CD14-positive monocyte (primary cell): ENCODE measurements around the gene AKR1C2. TPM values are rescaled to one million over a fixed set of nuclear protein-coding genes. Genes with fewer than 3 reads are reported as not detected.

Experiments
- DNase-seq, 3 donors: peaks; one replicate each; pipeline ENCODE4 v3.0.0-alpha.2; 2011 to 2022
- H2AFZ ChIP-seq: 2 replicates; pipeline ENCODE4 v1.6.0; 2012; ENCODE audit warnings: mild to moderate bottlenecking, low read depth, low read length, inconsistent platforms; ENCODE audit not compliant: insufficient read depth, poor library complexity, severe bottlenecking
- H3K27ac ChIP-seq, 2 donors: 1 replicate in 1 of 2; 2 replicates in 1 of 2; pipeline ENCODE4 v1.5.1; 2012 to 2013; ENCODE audit warnings: low read length in 2 of 2, control low read depth in 1 of 2, inconsistent platforms in 1 of 2, low read depth in 1 of 2, mild to moderate bottlenecking in 1 of 2
- H3K27me3 ChIP-seq, 2 donors: one replicate each; pipeline versions ENCODE4 v1.6.0 to v1.6.1; 2011 to 2013; ENCODE audit warnings: low read length in 2 of 2; ENCODE audit not compliant: control insufficient read depth in 2 of 2, insufficient read depth in 2 of 2
- H3K36me3 ChIP-seq, 2 donors: replicated peaks in 1 of 2; 1 replicate in 1 of 2; 2 replicates in 1 of 2; pipeline versions ENCODE4 v1.5.1 to v1.6.1; 2012 to 2013; ENCODE audit warnings: low read length in 2 of 2, control low read depth in 1 of 2, inconsistent platforms in 1 of 2, mild to moderate bottlenecking in 1 of 2; ENCODE audit not compliant: insufficient read depth in 2 of 2, control insufficient read depth in 1 of 2
- H3K4me1 ChIP-seq, 2 donors: 1 replicate in 1 of 2; 2 replicates in 1 of 2; pipeline versions ENCODE4 v1.5.1 to v1.6.1; 2012 to 2013; ENCODE audit warnings: low read length in 2 of 2, control low read depth in 1 of 2, inconsistent platforms in 1 of 2, mild to moderate bottlenecking in 1 of 2, moderate library complexity in 1 of 2; ENCODE audit not compliant: insufficient read depth in 2 of 2, control insufficient read depth in 1 of 2
- H3K4me2 ChIP-seq: replicated peaks from 2 replicates; pipeline ENCODE3; 2012; ENCODE audit warnings: low read length, moderate library complexity, mild to moderate bottlenecking; ENCODE audit not compliant: poor library complexity, severe bottlenecking; ENCODE audit errors: extremely low read depth
- H3K4me3 ChIP-seq, 3 experiments: fragments of 200-600 bp in 1 of 3; sonication (generic) in 1 of 3; replicated peaks in 1 of 3; 1 replicate in 2 of 3; 2 replicates in 1 of 3; pipeline ENCODE4 v1.5.1; 2011 to 2013; ENCODE audit warnings: low read length in 3 of 3, mild to moderate bottlenecking in 3 of 3, control low read depth in 2 of 3, low read depth in 2 of 3, inconsistent platforms in 1 of 3, moderate library complexity in 1 of 3
- H3K79me2 ChIP-seq: 2 replicates; pipeline ENCODE4 v1.6.0; 2012; ENCODE audit warnings: mild to moderate bottlenecking, control low read depth, inconsistent platforms, low read length, moderate library complexity; ENCODE audit not compliant: insufficient read depth
- H3K9ac ChIP-seq: 2 replicates; pipeline ENCODE4 v1.6.0; 2017; ENCODE audit warnings: low read length, mild to moderate bottlenecking; ENCODE audit not compliant: insufficient read depth, poor library complexity, severe bottlenecking
- H3K9me3 ChIP-seq, 2 donors: replicated peaks in 1 of 2; 1 replicate in 1 of 2; 2 replicates in 1 of 2; pipeline versions ENCODE4 v1.5.1 to v1.6.1; 2012 to 2013; ENCODE audit warnings: low read length in 2 of 2, control low read depth in 1 of 2; ENCODE audit not compliant: control insufficient read depth in 1 of 2, insufficient read depth in 1 of 2
- H4K20me1 ChIP-seq: 2 replicates; pipeline ENCODE4 v1.6.0; 2012; ENCODE audit warnings: mild to moderate bottlenecking, low read length, control low read depth, moderate library complexity; ENCODE audit not compliant: insufficient read depth
- H3K27ac Mint-ChIP-seq, 7 donors: one replicate each; pipeline ENCODE4 v1.8.0; 2020; ENCODE audit warnings: mild to moderate bottlenecking in 7 of 7, mixed read lengths in 7 of 7, moderate library complexity in 6 of 7, inconsistent platforms in 2 of 7
- H3K27me3 Mint-ChIP-seq, 3 donors: one replicate each; pipeline ENCODE4 v1.8.0; 2021 to 2022; ENCODE audit warnings: low read depth in 3 of 3, mild to moderate bottlenecking in 3 of 3, mixed read lengths in 3 of 3, moderate library complexity in 3 of 3, inconsistent platforms in 1 of 3
- H3K36me3 Mint-ChIP-seq, 2 donors: one replicate each; pipeline ENCODE4 v1.8.0; 2020; ENCODE audit warnings: mixed read lengths in 2 of 2, inconsistent platforms in 1 of 2, mild to moderate bottlenecking in 1 of 2
- H3K4me1 Mint-ChIP-seq: one replicate; pipeline ENCODE4 v1.8.0; 2020; ENCODE audit warnings: mild to moderate bottlenecking, mixed read lengths
- H3K4me3 Mint-ChIP-seq, 2 donors: one replicate each; pipeline ENCODE4 v1.8.0; 2020; ENCODE audit warnings: mild to moderate bottlenecking in 2 of 2, mixed read lengths in 2 of 2, moderate library complexity in 1 of 2
- H3K9me3 Mint-ChIP-seq, 7 donors: one replicate each; pipeline ENCODE4 v1.8.0; 2020 to 2022; ENCODE audit warnings: mixed read lengths in 7 of 7, mild to moderate bottlenecking in 6 of 7, moderate library complexity in 6 of 7, inconsistent platforms in 2 of 7
- CTCF ChIP-seq: fragments of 200-600 bp; IDR thresholded peaks from one replicate; pipeline ENCODE4 v1.8.0; 2022; ENCODE audit warnings: antibody characterized with exemption, mild to moderate bottlenecking
- WGBS: methylation state at CpG from one replicate; pipeline ENCODE4 v1.1.5; 2013; ENCODE audit warnings: missing lambda C conversion rate; ENCODE audit not compliant: insufficient coverage; 5-methylcytosine and 5-hydroxymethylcytosine counted together
- intact Hi-C, 2 donors: fragments of 100-400 bp; cut with micrococcal nuclease; formaldehyde crosslinking; loops; one replicate each; pipeline versions ENCODE4 v1.15.0 to v1.15.1; 2023
- polyA plus RNA-seq, 3 donors: library from polyadenylated mRNA; depleted of rRNA in 1 of 3; unstranded in 2 of 3; stranded (reverse) in 1 of 3; fragments of 300-500 nt in 2 of 3; fragments of >200 nt in 1 of 3; fragmentation: Illumina TruSeq in 2 of 3; gene quantifications; 1 replicate in 2 of 3; 2 replicates in 1 of 3; pipeline ENCODE4 v1.2.3, GENCODE V29; 2012 to 2021

AKR1C2 gene
- polyA plus RNA-seq, 3 donors = 0.13 TPM; not detected in 2

- no peaks in the 10 kb centered on the region for H3K79me2 ChIP-seq
- WGBS = 96% methylated on average over 6 of the region's 7 CpGs
- no peaks in the 10 kb centered on the region for H3K27me3 ChIP-seq
- no peaks in the 10 kb centered on the region for H3K36me3 Mint-ChIP-seq
- peaks cover 1 to 2% (median 1%) of the 10 kb centered on the region in 3 donors for H3K27me3 Mint-ChIP-seq
- no peaks in the 10 kb centered on the region for H3K4me1 ChIP-seq
- no peak overlapping the region for H2AFZ ChIP-seq
- H3K4me3 ChIP-seq = no peak overlapping the region
- H3K4me2 ChIP-seq = no peak overlapping the region
- no peak for DNase-seq
- H3K9me3 Mint-ChIP-seq = no peaks in the 10 kb centered on the region
- no peak for TF ChIP-seq CTCF
- intact Hi-C loops = no loop called here
- H3K27ac Mint-ChIP-seq = no peak overlapping the region
- no peak overlapping the region for H3K4me3 Mint-ChIP-seq
- peaks cover 2% of the 10 kb centered on the region for H3K4me1 Mint-ChIP-seq
- no peak overlapping the region for H3K9ac ChIP-seq
- H3K27ac ChIP-seq = no peak overlapping the region
- H3K36me3 ChIP-seq = no peaks in the 10 kb centered on the region
- H3K9me3 ChIP-seq = no peaks in the 10 kb centered on the region
- H4K20me1 ChIP-seq = no peaks in the 10 kb centered on the region
These were observed 18.6 kb downstream of the AKR1C2 start for GRCh38 chr10:4984971-4985594.

GRCh38 chr10:4984223-4984622 lies 19.4 kb downstream of the AKR1C2 start:
- no peak overlapping the region for H3K4me3 Mint-ChIP-seq
- H3K9me3 ChIP-seq = no peaks in the 10 kb centered on the region
- H3K27ac Mint-ChIP-seq = no peak overlapping the region
- no peaks in the 10 kb centered on the region for H3K9me3 Mint-ChIP-seq
- peaks cover 2% of the 10 kb centered on the region for H3K4me1 Mint-ChIP-seq
- H3K27me3 ChIP-seq = no peaks in the 10 kb centered on the region
- no peak overlapping the region for H3K4me3 ChIP-seq
- H3K4me1 ChIP-seq = no peaks in the 10 kb centered on the region
- TF ChIP-seq CTCF = no peak
- no peaks in the 10 kb centered on the region for H4K20me1 ChIP-seq
- intact Hi-C loops = no loop called here
- H3K27ac ChIP-seq = no peak overlapping the region
- H3K4me2 ChIP-seq = no peak overlapping the region
- H3K27me3 Mint-ChIP-seq = peaks cover 1 to 2% (median 1%) of the 10 kb centered on the region in 3 donors
- H2AFZ ChIP-seq = no peak overlapping the region
- H3K36me3 ChIP-seq = no peaks in the 10 kb centered on the region
- no peak overlapping the region for H3K9ac ChIP-seq
- no peaks in the 10 kb centered on the region for H3K36me3 Mint-ChIP-seq
- H3K79me2 ChIP-seq = no peaks in the 10 kb centered on the region
- no peak for DNase-seq
- WGBS = 96% methylated on average over 10 of the region's 10 CpGs
